Raji (cell line): ENCODE results near the gene KRT39.

Source experiments
- POLR2A ChIP-seq: IDR thresholded peaks from 2 replicates; pipeline ENCODE4 v1.6.1; 2011; ENCODE audit warnings: low read depth, low read length, control low read depth; ENCODE audit not compliant: insufficient read depth

The KRT39 gene

DNA sequence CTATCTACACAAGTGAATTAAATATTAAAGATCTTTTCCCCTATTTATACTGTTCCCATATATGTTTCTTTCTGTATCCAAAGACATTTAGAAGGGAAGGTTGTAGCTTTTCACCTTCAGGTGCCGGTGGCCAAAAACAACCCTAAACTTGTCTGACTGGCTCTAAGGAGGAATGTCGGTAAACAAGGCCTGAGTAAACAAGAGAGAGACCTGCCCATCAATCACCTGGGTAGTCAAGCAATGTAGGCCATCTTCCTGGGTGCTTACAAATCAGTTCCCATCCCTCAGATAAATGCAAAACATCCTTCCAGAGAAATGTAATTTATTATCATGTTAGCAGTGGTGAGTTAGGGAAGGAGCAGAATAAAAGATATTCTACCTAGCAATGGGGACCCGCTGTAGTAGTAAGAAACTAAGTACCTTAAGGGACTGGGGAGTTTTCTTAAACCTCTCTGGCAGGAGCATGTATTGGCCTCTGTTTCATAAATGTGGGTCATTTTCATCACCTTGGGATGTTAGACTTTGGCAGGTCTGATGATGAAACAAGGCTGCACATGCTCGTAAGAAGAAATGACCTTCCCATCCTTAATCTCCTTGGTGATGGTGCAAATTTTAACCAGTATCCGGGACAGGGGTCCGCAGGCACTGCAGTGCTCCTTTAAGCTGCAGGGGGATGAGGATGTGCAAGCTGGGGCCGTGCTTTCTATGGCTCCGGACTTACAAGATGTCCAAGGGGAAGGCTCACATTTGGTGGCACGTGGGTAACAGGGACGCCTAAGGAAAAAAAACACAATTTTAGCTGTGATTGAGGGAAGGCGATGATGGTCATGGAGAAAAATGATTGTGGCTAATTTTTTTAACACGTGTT lies 8.4 kb downstream of the KRT39 start:
- no peak for TF ChIP-seq POLR2A

DNA sequence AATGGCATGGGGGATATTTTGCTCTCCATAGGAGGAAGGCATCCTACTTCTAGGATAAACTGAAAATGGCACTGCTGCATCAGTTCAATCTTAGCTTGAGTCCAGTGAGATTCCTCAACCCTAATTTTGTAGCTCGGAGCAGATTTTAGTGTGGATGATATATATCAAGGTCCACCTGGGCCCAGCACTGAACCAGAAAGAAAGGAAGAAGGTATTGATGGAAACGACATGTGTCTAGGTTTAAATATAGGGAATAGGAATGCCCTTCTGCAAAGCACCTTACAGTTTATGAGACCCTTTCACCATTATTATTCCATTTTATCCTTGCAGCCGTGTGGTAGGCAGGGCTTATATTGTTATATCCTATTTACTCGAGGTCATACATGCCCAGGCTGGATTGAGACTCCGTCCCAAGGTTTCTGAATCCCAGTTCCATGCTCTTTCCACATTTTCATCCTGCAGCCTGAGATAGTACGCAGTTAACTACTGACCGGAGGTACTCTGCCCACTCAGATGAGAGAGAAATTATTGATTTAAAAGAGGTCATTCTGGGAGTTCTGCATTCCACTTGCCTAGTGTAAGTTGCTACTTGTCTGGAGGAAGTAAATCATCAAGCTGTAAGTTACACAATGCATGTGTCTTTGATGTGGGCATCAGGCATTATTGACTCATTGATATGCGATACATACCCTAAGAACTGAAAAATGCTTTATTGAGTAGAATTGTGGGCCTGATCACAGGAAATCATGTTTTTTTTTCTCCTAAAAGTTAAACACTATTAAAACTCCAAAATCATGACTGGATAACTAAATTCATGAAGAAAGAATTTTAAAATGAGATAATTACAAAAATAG lies 10.1 kb downstream of the KRT39 start:
- TF ChIP-seq POLR2A = no peak

DNA sequence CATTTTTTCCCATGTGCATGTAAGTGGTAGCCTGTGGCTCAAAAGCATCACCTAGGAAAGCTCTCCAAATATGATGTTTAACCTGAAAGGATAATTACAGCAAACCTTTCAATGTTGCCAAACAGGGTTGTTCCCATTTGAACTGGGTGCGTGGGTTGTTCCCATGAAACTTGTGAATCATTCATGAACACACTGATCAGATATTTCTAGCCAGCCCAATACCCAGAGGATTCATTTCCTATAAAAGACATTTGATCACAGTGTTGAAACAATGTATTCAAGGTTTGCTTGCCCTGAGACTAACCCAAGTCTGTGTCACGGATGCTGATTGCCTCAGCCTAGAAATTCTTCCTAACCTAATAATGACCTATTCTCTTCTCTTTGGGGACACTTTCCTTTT lies 12.9 kb downstream of the KRT39 start:
- TF ChIP-seq POLR2A = no peak

DNA sequence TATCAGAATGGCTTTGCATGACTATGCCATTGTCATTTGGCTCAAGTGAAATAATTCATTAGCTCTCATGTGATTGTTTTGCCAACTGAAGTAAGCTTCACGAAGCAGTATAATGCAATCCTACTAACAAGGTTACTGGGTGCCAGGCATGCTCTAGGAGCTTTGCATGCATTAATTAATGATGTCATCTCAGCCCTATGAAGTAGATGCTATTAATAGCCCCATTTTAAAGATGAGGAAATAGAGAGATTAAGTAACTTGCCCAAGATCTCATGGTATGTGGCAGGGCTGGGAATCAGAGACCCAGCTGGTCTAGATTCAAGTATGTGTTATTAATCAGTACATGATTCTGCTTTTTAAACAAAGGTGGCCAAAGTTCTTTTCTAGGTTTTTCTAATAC lies 14.1 kb downstream of the KRT39 start:
- no peak for TF ChIP-seq POLR2A

DNA sequence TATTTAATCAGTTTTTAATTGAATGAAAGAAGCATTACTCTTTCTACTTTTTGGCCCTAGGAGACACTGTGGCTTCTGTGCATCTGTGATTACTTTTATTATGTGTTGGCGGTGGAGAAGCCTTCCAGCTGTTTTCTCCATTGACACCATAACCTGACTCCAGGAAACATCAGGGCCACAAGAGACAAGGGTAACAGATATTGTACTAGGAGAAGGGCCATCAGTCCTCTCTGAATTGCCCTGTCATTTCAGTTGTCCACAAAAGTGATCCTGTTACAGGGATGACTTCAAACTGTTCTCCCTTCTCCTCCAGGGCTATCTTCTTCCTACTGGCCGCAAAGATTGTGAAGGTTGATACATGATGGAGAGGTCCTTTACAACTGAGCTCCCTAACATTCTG lies 14.6 kb downstream of the KRT39 start:
- TF ChIP-seq POLR2A = no peak

DNA sequence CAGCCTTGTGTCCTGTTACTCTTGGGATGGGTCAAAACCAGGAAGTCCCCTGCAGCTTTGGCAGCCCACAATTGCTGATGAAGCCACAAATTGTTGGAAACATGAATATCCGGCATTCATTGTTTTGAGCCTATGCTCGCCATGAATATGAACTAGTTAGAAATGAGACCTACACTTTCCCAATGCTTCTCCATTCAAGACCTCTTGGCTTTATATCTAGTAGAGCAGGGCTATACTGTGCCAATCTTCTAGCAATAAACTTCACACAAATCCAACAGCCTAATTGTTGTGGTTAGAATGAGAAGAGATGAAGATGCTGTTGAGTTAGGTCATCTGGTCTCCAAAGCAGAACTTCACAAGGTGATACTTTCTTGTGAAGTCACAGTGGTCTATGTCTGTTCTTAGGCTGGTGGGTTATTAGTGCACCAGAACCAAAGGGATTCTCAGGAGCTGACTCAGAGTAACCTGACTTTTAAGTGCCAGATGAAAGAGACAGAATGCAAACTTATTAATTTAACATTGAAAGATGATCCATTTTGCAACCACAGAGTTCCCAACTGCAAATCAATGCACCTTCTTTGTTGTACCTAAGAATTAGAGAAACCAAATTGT lies 15.6 kb downstream of the KRT39 start:
- no peak for TF ChIP-seq POLR2A

DNA sequence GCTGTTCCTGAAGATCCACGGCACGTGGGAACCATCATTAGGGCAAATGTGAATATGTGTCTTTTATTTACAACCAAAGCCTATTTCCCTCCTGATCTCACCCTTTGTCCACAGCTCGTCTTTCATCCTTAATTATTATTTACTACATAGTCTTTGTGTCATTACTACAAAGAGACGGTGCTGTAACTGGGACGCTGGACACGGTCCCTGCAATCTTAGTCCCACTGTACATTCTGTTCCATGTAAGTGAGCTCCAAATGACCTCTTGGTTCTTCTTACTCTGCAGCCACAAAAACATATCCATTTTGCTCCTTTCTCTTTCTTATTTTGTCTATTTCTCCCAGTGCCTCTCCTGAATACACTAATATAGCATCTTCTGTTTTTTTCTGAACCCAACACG lies 16.6 kb downstream of the KRT39 start:
- no peak for TF ChIP-seq POLR2A

DNA sequence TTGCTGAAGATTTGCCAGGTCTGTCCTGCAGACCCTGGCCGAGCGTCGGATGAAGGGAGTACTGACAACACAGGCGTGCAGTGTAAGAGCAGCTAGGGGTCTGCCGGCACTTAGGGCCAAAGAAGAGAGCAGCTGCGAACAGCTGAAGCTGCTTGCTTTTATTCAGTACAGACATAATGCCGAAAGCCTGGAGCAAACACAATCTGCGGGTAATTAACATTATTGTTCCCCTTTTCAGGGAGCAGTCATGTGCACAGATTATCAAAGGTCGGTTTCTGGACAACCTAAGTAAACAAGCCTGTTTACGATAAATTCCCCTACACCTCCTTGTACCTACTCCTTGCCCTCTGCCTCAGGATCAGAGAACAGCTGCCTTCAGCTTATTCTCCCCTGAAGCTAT lies 17.3 kb downstream of the KRT39 start:
- TF ChIP-seq POLR2A = no peak

DNA sequence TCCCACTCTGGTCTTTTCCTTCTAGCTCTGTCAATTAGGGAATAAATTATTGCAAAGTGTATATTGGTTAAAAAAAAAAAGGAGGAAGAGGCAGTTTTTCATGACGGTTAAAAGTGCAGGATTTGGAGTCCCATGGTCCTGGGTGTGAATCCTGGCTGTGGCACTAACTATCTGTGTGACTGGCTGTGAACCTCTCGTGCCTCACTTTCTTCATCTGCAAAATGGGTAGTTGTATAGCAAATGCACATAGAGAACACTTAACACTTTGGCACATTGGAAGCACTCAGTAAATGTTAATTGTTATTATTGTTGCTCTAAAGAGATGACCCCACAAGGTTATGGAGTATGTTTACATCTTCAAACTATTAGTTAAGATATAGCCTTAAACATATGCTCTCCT lies 18.8 kb downstream of the KRT39 start:
- no peak for TF ChIP-seq POLR2A

DNA sequence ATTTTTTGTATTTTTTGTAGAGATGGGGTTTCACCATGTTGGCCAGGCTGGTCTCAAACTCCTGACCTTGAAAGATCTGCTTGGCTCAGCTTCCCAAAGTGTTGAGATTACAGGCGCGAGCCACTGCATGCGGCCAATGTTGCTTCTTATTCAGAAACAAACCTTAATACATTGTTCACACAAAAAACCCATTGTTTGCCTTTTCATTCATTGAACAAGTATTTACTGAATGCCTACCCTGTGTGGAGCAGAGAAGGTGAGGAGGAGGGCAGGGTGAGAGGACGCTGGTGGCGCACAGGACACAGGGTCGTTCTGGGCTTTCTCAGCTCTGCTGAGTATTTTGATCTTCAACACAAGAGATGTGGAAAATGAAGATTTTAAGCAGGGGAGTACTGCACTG lies 21.3 kb downstream of the KRT39 start:
- no peak for TF ChIP-seq POLR2A

DNA sequence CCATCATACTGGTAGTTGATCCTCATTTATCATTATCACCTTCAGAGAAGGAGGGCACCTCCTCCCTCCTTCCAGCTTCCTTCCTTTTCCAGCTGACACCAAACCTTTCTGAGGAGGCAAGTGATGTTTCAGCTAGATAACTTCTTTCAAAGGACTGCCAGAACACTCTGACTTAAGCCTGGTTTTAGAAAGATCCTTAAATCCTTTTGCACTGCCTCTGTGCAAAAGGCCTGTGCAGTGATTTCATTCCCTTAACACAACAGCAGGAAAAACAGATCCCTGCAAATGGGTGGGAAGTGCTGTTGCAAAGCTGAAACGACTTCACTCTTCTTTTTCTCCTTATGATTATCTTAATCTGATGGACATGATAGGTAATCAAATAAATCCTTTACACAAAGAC lies 22.2 kb downstream of the KRT39 start:
- no peak for TF ChIP-seq POLR2A

DNA sequence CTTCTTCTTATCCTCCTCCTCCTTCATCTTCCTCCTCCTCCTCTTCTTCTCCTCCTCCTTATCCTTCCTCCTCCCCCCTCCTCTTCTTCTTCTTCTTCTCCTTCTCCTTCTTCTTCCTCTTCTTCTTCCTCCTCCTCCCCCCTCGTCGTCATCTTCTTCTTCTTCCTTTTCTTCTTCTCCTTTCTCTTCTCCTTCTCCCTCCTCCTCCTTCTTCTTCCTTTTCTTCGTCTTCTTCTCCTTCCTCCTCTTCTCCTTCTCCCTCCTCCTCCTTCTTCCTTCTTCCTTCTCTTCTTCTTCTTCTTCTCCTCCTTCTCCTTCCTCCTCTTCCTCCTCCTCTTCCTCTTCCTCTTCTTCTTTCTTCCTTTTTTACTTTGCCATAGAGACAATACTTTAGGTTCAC lies 24.2 kb downstream of the KRT39 start:
- no peak for TF ChIP-seq POLR2A

DNA sequence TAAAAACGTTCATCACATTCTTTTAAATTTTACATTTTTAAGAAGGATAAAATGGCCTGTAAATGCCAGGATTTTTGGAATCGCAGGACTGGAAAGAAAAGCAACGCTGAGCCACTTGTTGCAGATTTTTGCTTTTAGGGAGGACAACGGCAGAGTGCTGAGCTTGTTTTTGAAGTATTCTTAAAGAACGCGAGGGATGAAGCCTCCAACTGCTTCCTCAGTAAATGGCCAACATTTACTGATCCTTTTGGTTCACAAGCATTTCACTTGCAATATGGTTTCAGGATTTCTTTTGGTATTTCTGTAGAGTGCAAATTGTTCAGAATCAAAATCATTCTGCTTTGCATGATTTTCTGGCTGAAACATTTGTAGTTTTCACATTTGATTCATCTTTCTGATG lies 26.5 kb downstream of the KRT39 start:
- TF ChIP-seq POLR2A = no peak

DNA sequence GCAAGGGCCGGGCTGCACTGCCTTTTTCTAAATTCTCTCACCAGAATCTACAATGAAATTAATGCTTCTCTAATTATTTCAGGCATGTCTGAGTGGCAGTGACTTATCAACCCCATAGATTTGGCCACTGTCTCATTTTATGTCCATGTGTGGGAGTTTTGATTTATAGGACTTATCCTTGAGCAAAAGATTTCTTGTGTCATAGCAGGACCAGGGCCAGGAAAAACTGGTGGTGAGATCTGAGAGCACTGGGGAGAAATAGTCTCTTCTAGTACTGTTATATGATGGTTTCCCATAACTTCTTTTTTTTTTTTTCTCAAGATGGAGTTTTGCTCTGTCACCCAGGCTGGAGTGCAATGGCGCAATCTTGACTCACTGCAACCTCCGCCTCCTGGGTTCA lies 27.8 kb downstream of the KRT39 start:
- TF ChIP-seq POLR2A = no peak

DNA sequence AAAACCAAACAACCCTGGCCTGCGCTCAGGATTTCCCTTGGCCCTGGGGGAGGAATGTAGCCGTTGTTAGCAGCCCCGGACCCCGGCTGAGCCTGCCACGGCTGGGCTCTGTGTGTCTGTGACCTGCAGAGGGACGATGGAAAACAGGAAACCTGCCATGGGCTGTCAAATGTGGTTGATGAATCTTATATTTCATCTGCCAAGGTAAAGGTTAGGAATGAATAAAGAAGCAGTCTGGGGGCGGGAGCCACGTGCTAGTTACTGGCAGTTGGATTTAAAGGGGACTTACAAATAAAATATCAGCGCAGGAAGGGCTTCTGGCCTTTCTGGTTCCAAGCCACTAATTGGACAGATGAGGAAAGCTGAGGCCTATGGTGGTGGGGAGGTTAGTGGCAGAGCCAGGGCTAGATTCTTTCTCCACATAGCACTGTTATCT lies 29.3 kb downstream of the KRT39 start, which contains the start of gene KRT23:
TSS of gene KRT23 (minus strand) at position 263 of the 436 bp plus-strand sequence. CDS start 1,043 bp downstream, outside the sequence.
- TF ChIP-seq POLR2A = no peak
